Measurements from ENCODE around the gene SLC35B1.

- TF ChIP-seq, protein P1, sequence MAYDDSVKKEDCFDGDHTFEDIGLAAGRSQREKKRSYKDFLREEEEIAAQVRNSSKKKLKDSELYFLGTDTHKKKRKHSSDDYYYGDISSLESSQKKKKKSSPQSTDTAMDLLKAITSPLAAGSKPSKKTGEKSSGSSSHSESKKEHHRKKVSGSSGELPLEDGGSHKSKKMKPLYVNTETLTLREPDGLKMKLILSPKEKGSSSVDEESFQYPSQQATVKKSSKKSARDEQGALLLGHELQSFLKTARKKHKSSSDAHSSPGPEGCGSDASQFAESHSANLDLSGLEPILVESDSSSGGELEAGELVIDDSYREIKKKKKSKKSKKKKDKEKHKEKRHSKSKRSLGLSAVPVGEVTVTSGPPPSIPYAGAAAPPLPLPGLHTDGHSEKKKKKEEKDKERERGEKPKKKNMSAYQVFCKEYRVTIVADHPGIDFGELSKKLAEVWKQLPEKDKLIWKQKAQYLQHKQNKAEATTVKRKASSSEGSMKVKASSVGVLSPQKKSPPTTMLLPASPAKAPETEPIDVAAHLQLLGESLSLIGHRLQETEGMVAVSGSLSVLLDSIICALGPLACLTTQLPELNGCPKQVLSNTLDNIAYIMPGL (CRISPR knock-in tag; IDR thresholded peaks at IDR 0.05; ENCODE audit: borderline replicate concordance): no peak
- TF ChIP-seq, protein P2, sequence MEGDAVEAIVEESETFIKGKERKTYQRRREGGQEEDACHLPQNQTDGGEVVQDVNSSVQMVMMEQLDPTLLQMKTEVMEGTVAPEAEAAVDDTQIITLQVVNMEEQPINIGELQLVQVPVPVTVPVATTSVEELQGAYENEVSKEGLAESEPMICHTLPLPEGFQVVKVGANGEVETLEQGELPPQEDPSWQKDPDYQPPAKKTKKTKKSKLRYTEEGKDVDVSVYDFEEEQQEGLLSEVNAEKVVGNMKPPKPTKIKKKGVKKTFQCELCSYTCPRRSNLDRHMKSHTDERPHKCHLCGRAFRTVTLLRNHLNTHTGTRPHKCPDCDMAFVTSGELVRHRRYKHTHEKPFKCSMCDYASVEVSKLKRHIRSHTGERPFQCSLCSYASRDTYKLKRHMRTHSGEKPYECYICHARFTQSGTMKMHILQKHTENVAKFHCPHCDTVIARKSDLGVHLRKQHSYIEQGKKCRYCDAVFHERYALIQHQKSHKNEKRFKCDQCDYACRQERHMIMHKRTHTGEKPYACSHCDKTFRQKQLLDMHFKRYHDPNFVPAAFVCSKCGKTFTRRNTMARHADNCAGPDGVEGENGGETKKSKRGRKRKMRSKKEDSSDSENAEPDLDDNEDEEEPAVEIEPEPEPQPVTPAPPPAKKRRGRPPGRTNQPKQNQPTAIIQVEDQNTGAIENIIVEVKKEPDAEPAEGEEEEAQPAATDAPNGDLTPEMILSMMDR (IDR thresholded peaks at IDR 0.05): no peak
- TF ChIP-seq, protein P3, sequence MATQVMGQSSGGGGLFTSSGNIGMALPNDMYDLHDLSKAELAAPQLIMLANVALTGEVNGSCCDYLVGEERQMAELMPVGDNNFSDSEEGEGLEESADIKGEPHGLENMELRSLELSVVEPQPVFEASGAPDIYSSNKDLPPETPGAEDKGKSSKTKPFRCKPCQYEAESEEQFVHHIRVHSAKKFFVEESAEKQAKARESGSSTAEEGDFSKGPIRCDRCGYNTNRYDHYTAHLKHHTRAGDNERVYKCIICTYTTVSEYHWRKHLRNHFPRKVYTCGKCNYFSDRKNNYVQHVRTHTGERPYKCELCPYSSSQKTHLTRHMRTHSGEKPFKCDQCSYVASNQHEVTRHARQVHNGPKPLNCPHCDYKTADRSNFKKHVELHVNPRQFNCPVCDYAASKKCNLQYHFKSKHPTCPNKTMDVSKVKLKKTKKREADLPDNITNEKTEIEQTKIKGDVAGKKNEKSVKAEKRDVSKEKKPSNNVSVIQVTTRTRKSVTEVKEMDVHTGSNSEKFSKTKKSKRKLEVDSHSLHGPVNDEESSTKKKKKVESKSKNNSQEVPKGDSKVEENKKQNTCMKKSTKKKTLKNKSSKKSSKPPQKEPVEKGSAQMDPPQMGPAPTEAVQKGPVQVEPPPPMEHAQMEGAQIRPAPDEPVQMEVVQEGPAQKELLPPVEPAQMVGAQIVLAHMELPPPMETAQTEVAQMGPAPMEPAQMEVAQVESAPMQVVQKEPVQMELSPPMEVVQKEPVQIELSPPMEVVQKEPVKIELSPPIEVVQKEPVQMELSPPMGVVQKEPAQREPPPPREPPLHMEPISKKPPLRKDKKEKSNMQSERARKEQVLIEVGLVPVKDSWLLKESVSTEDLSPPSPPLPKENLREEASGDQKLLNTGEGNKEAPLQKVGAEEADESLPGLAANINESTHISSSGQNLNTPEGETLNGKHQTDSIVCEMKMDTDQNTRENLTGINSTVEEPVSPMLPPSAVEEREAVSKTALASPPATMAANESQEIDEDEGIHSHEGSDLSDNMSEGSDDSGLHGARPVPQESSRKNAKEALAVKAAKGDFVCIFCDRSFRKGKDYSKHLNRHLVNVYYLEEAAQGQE (IDR thresholded peaks at IDR 0.05): no peak
- TF ChIP-seq USF2 (IDR thresholded peaks at IDR 0.05): no peak
- TF ChIP-seq POLR2A (IDR thresholded peaks at IDR 0.05; ENCODE audit: low read length): no peak
- TF ChIP-seq MYC (IDR thresholded peaks at IDR 0.05; ENCODE audit: borderline replicate concordance, low read length): no peak
- TF ChIP-seq CEBPB (IDR thresholded peaks at IDR 0.05): no peak
- no peak for TF ChIP-seq SMC3 (IDR thresholded peaks at IDR 0.05)
- TF ChIP-seq JUNB (IDR thresholded peaks at IDR 0.05): no peak
- TF ChIP-seq MAX (IDR thresholded peaks at IDR 0.05): no peak
- no peak for TF ChIP-seq PHF8 (IDR thresholded peaks at IDR 0.05; ENCODE audit: borderline replicate concordance, low read depth)
- TF ChIP-seq NPAS2 (CRISPR knock-in tag; IDR thresholded peaks at IDR 0.05; ENCODE audit: borderline replicate concordance): no peak
These were observed 51.5 kb downstream of the SLC35B1 start for GRCh38 chr17:49656247-49656646.

Measured in A549 (cell line).